CD4-positive, CD25-positive, alpha-beta regulatory T cell (primary cell): ENCODE measurements around the gene KCNQ1OT1. TPM values are rescaled to one million over a fixed set of nuclear protein-coding genes. Genes with fewer than 3 reads are reported as not detected.
A peak's percentile ranks its signal among the peaks of the same experiment; 100 is the strongest.

Experiments
- ATAC-seq, 2 donors: fragments of 150-1000 bp; cut with Tn5 transposase; one replicate each; pipeline ENCODE4 v1.10.0; 2021; ENCODE audit warnings: low read depth in 2 of 2, moderate number of reproducible peaks in 2 of 2, moderate library complexity in 1 of 2
- DNase-seq, 3 donors: peaks; one replicate each; pipeline versions ENCODE4 v3.0.0 to v3.0.0-alpha.2; 2012 to 2022; ENCODE audit warnings: mixed read lengths in 1 of 3
- H3K27ac ChIP-seq: one replicate; pipeline ENCODE4 v1.7.0; 2013; ENCODE audit warnings: mild to moderate bottlenecking, low read length; ENCODE audit not compliant: insufficient read depth, poor library complexity, severe bottlenecking
- H3K27me3 ChIP-seq: one replicate; pipeline ENCODE4 v1.7.0; 2013; ENCODE audit warnings: low read length; ENCODE audit not compliant: control insufficient read depth, insufficient read depth
- H3K36me3 ChIP-seq: one replicate; pipeline ENCODE4 v1.7.0; 2013; ENCODE audit warnings: mild to moderate bottlenecking, low read length, moderate library complexity; ENCODE audit not compliant: control insufficient read depth, insufficient read depth
- H3K4me1 ChIP-seq: 2 replicates; pipeline ENCODE4 v1.7.0; 2013; ENCODE audit warnings: mild to moderate bottlenecking, low read length; ENCODE audit not compliant: insufficient read depth, control insufficient read depth, poor library complexity, severe bottlenecking
- H3K4me3 ChIP-seq: one replicate; pipeline ENCODE4 v1.7.0; 2013; ENCODE audit warnings: low read depth, mild to moderate bottlenecking, low read length, moderate library complexity
- H3K9me3 ChIP-seq, 2 experiments: 1 replicate in 1 of 2; 2 replicates in 1 of 2; pipeline ENCODE4 v1.7.0; 2013; ENCODE audit warnings: low read length in 2 of 2, mild to moderate bottlenecking in 1 of 2, moderate library complexity in 1 of 2; ENCODE audit not compliant: control insufficient read depth in 2 of 2
- H3K27ac Mint-ChIP-seq, 3 donors: one replicate each; pipeline ENCODE4 v1.8.0; 2020 to 2022; ENCODE audit warnings: mild to moderate bottlenecking in 3 of 3, mixed read lengths in 3 of 3, moderate library complexity in 2 of 3
- H3K27me3 Mint-ChIP-seq: one replicate; pipeline ENCODE4 v1.8.0; 2022; ENCODE audit warnings: mild to moderate bottlenecking, mixed read lengths
- H3K36me3 Mint-ChIP-seq: one replicate; pipeline ENCODE4 v1.8.0; 2020; ENCODE audit warnings: mixed read lengths
- H3K4me1 Mint-ChIP-seq, 4 donors: one replicate each; pipeline ENCODE4 v1.8.0; 2020 to 2022; ENCODE audit warnings: mixed read lengths in 4 of 4, mild to moderate bottlenecking in 1 of 4
- H3K4me3 Mint-ChIP-seq, 4 donors: one replicate each; pipeline ENCODE4 v1.8.0; 2020 to 2022; ENCODE audit warnings: mild to moderate bottlenecking in 4 of 4, mixed read lengths in 4 of 4, moderate library complexity in 3 of 4
- H3K9me3 Mint-ChIP-seq, 7 donors: one replicate each; pipeline ENCODE4 v1.8.0; 2020 to 2022; ENCODE audit warnings: mixed read lengths in 7 of 7, mild to moderate bottlenecking in 3 of 7, moderate library complexity in 2 of 7
- polyA plus RNA-seq, 4 donors: library from polyadenylated mRNA; unstranded; fragments of 300-500 nt; fragmentation: Illumina TruSeq; gene quantifications; one replicate each; pipeline ENCODE4 v1.2.3, GENCODE V29; 2021
- total RNA-seq: library from RNA; stranded (reverse); gene quantifications from one replicate; pipeline ENCODE4 v1.2.3, GENCODE V29; 2022

KCNQ1OT1 gene
- total and polyA plus RNA-seq, 5 donors from 2014 or later: 0.01 to 0.72 (median 0.07) TPM

DNA sequence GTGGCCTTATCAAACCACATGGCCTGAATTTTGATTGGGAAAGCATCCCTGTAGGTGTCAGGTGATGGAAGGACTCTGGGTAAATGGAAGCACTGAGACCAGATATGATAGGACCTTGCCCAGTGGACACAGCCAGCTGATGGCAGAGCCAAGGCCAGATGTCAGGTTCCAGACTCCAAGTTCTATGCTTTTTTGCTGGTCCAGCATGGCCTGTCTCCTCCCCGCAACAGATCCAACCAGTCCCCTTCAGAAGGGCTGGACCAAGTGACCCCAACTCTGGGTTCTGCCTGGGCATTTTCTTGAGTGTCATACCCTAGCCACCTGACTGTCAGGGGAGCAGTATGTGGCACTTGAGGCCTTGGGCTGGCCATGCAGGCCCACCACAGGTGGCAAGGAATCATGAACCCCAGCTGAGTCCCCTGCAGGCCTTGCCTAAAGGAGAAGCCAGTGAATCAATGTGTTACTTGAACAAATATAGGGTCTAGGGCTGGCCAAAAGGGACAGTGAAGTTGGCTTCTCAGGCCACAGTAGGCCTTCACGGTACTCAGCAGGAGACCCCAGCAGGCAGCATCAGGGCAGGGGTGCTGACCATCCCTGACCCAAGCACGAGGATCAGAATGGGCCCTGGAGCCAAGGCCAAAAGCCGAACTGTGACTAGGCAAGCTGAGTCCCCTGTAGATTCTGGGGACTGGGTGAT, 27.1 kb downstream of the KCNQ1OT1 start:
- H3K9me3 ChIP-seq: no peaks in the 10 kb centered on the region
- Mint-ChIP-seq H3K27me3 (no peaks in the 10 kb centered on the region), H3K4me1 (peaks cover 0 to 9% (median 4%) of the 10 kb centered on the region in 4 donors), H3K4me3 (no peak overlapping the region), H3K9me3 (no peaks in the 10 kb centered on the region), H3K27ac (peak overlapping the region in 2 of 3 donors; percentile 11 to 50), H3K36me3 (no peaks in the 10 kb centered on the region)
- ATAC-seq (no peak), DNase-seq (no peak)
- H3K4me1 ChIP-seq: no peaks in the 10 kb centered on the region
- H3K27ac ChIP-seq: no peak overlapping the region
- H3K4me3 ChIP-seq: no peak overlapping the region
- peaks cover 2% of the 10 kb centered on the region for H3K36me3 ChIP-seq
- H3K27me3 ChIP-seq: no peaks in the 10 kb centered on the region

DNA sequence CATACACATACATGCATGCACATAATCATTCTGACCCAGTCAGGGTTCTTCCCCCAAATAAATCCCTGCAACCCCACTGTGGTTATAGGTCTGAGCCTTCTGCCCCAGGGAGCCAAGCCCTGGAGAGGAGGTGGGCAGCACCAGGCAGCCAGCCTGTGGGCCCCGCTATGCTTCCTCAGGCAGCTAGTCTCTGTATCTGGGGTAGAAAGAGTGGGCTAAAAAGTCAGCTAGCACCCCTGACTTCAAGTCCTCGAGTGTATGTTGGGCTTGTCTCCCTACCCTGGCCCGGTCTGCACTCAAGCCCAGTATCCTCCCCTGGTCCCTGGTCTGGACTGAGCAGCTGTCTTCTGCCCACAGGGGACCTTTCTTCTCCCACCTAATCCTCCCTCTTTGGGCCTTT, 28.0 kb downstream of the KCNQ1OT1 start:
- ATAC-seq (no peak), DNase-seq (no peak)
- peaks cover 0 to 9% (median 4%) of the 10 kb centered on the region in 4 donors for H3K4me1 Mint-ChIP-seq
- no peak overlapping the region for H3K4me3 ChIP-seq
- no peak overlapping the region for H3K27ac Mint-ChIP-seq
- no peak overlapping the region for H3K27ac ChIP-seq
- H3K9me3 Mint-ChIP-seq: no peaks in the 10 kb centered on the region
- H3K9me3 ChIP-seq: no peaks in the 10 kb centered on the region
- no peaks in the 10 kb centered on the region for H3K27me3 ChIP-seq
- H3K4me3 Mint-ChIP-seq: no peak overlapping the region
- peaks cover 2% of the 10 kb centered on the region for H3K36me3 ChIP-seq
- no peaks in the 10 kb centered on the region for H3K27me3 Mint-ChIP-seq
- no peaks in the 10 kb centered on the region for H3K36me3 Mint-ChIP-seq
- H3K4me1 ChIP-seq: no peaks in the 10 kb centered on the region

DNA sequence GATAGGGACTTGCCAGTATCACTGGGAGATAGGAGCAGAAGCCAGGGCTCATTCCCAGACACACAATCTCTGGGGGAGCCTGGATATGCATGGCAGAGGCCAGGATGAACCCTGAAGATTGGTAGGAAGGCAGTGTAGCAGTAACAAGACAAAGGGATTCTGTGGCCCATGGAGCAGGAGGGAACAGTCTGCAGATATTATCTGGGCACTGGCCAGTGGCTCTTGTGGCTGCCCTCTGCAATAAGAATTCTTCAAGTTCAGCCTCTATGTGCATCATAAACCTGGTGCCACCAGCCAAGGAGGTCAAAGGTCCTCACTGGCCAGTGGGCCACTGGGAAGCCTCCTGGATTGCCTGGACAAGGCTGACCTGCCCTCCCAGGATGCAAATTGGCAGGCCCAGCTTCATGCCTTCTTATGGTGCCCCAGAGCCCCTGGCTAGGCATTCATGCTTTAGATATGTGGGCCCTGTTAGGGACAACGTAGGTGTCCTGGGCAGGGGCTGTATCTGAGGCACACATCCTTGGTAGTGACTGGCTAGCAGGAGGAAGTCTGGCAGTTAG, 29.2 kb downstream of the KCNQ1OT1 start:
- H3K4me1 Mint-ChIP-seq: peaks cover 0 to 5% (median 2%) of the 10 kb centered on the region in 4 donors
- H3K27ac ChIP-seq: no peak overlapping the region
- ATAC-seq (no peak), DNase-seq (no peak)
- H3K9me3 Mint-ChIP-seq: no peaks in the 10 kb centered on the region
- H3K9me3 ChIP-seq: no peaks in the 10 kb centered on the region
- H3K27me3 ChIP-seq: no peaks in the 10 kb centered on the region
- H3K27me3 Mint-ChIP-seq: no peaks in the 10 kb centered on the region
- H3K36me3 Mint-ChIP-seq: peaks cover 3% of the 10 kb centered on the region
- no peak overlapping the region for H3K4me3 ChIP-seq
- peak overlapping the region in 2 of 3 donors; percentile 47 to 51 for H3K27ac Mint-ChIP-seq
- H3K4me3 Mint-ChIP-seq: no peak overlapping the region
- no peaks in the 10 kb centered on the region for H3K4me1 ChIP-seq
- H3K36me3 ChIP-seq: peaks cover under 1% of the 10 kb centered on the region

DNA sequence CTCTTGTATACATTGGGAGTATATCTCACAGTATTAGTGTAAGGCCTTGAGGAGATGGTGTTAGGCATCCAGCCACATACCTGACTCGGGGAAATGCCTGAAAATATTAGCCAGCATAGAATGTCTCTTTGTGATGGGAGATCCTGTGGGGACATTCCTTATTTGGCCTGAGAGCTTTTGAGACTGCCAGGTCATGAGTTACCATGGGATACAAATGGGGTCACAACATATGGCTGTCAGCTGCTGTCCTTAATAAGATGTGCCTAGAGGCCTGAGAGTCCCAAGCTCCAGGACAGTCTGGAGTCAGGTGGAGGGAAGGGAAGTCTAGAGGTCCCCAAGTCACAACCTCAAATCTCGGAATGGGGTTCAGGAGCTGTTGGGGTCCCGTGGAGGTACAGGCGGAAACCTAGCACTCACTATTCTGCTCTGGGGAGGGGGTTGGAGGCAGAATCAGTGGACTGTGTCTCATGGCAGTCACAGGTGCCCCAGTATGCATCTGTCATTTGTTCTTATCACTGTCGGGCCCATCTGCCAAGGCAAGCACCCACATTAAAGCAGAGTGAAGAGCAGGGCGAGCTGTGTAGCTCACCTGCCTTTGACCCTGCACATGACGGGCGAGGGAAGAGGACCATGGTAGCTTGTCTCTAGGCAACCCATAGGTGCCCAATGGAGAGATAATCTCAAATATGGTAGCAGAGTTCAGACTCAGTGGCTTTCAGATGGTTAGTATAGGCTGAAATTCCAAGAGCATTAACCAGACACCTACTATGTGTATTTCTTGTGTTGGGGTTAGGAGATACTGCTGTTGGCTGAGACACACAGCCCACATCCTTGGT, 29.9 kb downstream of the KCNQ1OT1 start:
- H3K4me1 Mint-ChIP-seq: peaks cover 0 to 5% (median 2%) of the 10 kb centered on the region in 4 donors
- DNase-seq: no peak
- H3K27ac Mint-ChIP-seq: peak overlapping the region in 1 of 3 donors; percentile 47
- Histone ChIP-seq H3K4me3 (no peak overlapping the region), H3K4me1 (no peaks in the 10 kb centered on the region), H3K36me3 (no peaks in the 10 kb centered on the region), H3K27me3 (no peaks in the 10 kb centered on the region), H3K27ac (no peak overlapping the region), H3K9me3 (no peaks in the 10 kb centered on the region)
- H3K36me3 Mint-ChIP-seq: peaks cover 3% of the 10 kb centered on the region
- no peak for ATAC-seq
- no peak overlapping the region for H3K4me3 Mint-ChIP-seq
- no peaks in the 10 kb centered on the region for H3K9me3 Mint-ChIP-seq
- H3K27me3 Mint-ChIP-seq: no peaks in the 10 kb centered on the region

DNA sequence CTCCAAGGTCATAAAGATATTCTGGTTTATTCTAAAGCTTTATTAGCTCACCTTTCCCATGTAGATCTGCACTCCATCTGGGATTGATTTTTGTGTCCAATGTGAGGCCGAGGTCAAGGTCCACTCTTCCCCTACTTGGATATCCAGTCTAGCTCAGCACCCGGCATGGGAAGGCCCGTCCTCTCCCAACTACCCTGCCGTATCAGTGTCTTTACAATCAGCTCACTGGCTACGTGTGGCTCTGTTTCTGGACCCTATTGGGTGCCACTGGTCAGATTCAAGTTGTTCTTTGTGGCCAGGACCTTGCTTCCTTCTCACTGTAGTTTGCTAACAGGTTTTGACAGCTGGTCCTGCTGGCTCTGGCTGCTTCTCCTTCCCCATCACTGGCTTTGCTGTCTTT, 30.9 kb downstream of the KCNQ1OT1 start:
- Histone ChIP-seq H3K27ac (no peak overlapping the region), H3K27me3 (no peaks in the 10 kb centered on the region), H3K4me3 (no peak overlapping the region), H3K9me3 (no peaks in the 10 kb centered on the region), H3K4me1 (no peaks in the 10 kb centered on the region), H3K36me3 (no peaks in the 10 kb centered on the region)
- no peak for DNase-seq
- H3K4me1 Mint-ChIP-seq: peaks cover 0 to 5% (median 2%) of the 10 kb centered on the region in 4 donors
- no peaks in the 10 kb centered on the region for H3K27me3 Mint-ChIP-seq
- no peak overlapping the region for H3K4me3 Mint-ChIP-seq
- H3K36me3 Mint-ChIP-seq: peaks cover 3% of the 10 kb centered on the region
- no peak overlapping the region for H3K27ac Mint-ChIP-seq
- no peak for ATAC-seq
- no peaks in the 10 kb centered on the region for H3K9me3 Mint-ChIP-seq

DNA sequence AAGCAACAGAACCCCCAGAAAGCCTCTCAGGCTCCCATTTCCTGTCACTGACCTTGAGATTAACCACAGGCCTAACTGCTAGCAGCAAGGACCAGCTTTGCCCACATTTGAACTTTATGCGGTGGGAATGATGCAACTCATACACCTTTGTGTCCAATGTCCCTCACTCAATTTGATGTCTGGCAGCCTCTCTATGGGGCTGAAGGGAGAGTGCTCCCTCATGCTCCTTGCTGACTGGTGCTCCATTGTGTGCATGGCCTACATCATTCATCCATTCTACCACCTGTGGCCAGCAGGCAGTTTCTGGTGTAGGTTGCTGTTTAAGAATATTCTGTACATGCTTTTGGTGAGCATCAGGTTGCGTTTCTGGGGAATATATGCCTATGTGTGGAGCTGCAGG, 31.9 kb downstream of the KCNQ1OT1 start:
- no peak overlapping the region for H3K27ac Mint-ChIP-seq
- Histone ChIP-seq H3K27ac (no peak overlapping the region), H3K4me1 (no peaks in the 10 kb centered on the region), H3K9me3 (no peaks in the 10 kb centered on the region), H3K27me3 (no peaks in the 10 kb centered on the region), H3K36me3 (no peaks in the 10 kb centered on the region), H3K4me3 (no peak overlapping the region)
- H3K27me3 Mint-ChIP-seq: no peaks in the 10 kb centered on the region
- H3K36me3 Mint-ChIP-seq: peaks cover 3% of the 10 kb centered on the region
- no peak for ATAC-seq
- no peak overlapping the region for H3K4me3 Mint-ChIP-seq
- DNase-seq: no peak
- no peaks in the 10 kb centered on the region for H3K9me3 Mint-ChIP-seq
- peaks cover 0 to 4% (median 1%) of the 10 kb centered on the region in 4 donors for H3K4me1 Mint-ChIP-seq

DNA sequence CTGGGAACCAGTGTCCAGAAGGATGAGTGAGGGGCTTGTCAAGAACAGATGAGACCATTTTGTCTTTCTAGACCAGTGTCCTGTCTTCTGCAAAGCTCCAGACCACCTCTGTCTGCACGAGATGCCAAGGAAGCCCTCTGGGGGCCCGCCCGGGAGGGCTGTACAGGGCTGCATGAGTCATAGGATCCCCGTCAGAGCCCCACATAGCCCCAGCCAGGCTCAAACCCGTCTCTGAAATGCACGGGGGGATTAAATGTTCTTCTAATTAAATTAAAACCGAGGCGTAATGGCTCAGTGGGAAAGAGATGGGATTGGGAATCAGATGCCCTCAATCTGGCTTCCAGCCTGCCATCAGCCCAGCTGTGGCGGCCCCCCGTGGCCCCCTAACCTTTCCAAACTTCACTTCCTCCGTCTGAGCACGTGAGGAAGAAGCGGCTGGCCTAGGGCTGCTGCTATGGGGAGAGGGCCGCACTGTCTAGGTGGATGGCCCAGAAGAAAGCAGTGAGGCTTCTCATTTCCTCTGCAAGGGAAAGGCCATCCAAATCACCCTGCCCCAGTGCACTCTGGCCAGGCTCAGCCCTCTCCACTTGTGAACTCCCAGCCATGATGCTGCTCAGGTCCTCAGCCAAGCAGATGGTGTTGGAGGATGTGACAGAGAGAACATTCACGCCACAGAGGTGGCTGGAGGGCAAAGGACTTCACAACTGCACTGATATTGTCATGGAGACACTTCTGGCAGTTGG, 32.8 kb downstream of the KCNQ1OT1 start:
- DNase-seq: no peak
- no peak overlapping the region for H3K27ac Mint-ChIP-seq
- no peaks in the 10 kb centered on the region for H3K4me1 ChIP-seq
- H3K36me3 Mint-ChIP-seq: peaks cover 7% of the 10 kb centered on the region
- H3K4me3 ChIP-seq: no peak overlapping the region
- no peak overlapping the region for H3K4me3 Mint-ChIP-seq
- no peak overlapping the region for H3K27ac ChIP-seq
- H3K9me3 ChIP-seq: no peaks in the 10 kb centered on the region
- H3K4me1 Mint-ChIP-seq: peaks cover 0 to 4% (median 1%) of the 10 kb centered on the region in 4 donors
- H3K36me3 ChIP-seq: no peaks in the 10 kb centered on the region
- H3K27me3 ChIP-seq: no peaks in the 10 kb centered on the region
- ATAC-seq: no peak
- H3K9me3 Mint-ChIP-seq: no peaks in the 10 kb centered on the region
- no peaks in the 10 kb centered on the region for H3K27me3 Mint-ChIP-seq
